ENCODE measurements around the gene LRP1.

DNA sequence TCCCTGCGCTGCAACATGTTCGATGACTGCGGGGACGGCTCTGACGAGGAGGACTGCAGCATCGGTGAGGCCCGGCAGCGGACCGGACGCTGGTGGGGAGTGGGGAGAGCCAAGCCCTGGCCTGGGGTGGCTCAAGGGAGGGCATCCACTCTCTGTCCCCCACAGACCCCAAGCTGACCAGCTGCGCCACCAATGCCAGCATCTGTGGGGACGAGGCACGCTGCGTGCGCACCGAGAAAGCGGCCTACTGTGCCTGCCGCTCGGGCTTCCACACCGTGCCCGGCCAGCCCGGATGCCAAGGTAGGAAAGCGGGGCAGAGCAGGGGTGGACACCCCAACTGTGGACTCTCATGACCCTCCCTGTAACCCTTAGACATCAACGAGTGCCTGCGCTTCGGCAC, 76.9 kb downstream of the LRP1 start:
- TF ChIP-seq, protein P1, sequence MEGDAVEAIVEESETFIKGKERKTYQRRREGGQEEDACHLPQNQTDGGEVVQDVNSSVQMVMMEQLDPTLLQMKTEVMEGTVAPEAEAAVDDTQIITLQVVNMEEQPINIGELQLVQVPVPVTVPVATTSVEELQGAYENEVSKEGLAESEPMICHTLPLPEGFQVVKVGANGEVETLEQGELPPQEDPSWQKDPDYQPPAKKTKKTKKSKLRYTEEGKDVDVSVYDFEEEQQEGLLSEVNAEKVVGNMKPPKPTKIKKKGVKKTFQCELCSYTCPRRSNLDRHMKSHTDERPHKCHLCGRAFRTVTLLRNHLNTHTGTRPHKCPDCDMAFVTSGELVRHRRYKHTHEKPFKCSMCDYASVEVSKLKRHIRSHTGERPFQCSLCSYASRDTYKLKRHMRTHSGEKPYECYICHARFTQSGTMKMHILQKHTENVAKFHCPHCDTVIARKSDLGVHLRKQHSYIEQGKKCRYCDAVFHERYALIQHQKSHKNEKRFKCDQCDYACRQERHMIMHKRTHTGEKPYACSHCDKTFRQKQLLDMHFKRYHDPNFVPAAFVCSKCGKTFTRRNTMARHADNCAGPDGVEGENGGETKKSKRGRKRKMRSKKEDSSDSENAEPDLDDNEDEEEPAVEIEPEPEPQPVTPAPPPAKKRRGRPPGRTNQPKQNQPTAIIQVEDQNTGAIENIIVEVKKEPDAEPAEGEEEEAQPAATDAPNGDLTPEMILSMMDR (IDR thresholded peaks at IDR 0.05; ENCODE audit: low read length): no peak
- TF ChIP-seq EZH2 (optimal IDR thresholded peaks at IDR 0.05; ENCODE audit: low read depth, low read length): no peak
- no peak for TF ChIP-seq EZH2phosphoT487 (IDR thresholded peaks at IDR 0.05; ENCODE audit: low read length)

All from MM.1S (cell line).